Thyroid gland (tissue), 4 donors: ENCODE measurements around the gene SLC5A9.

Source experiments
- POLR2A ChIP-seq, 2 donors: fragments of 450-650 bp; IDR thresholded peaks; one replicate each; pipeline ENCODE4 v1.6.1; 2017; ENCODE audit warnings: antibody characterized with exemption in 2 of 2, mild to moderate bottlenecking in 2 of 2, moderate library complexity in 1 of 2
- TF ChIP-seq, protein P1 (sequence below), 6 experiments: fragments of 200-600 bp in 3 of 6; fragments of 450-650 bp in 3 of 6; sonication (generic) in 3 of 6; IDR thresholded peaks; one replicate each; pipeline ENCODE4 v1.5.1; 2016 to 2019; ENCODE audit warnings: antibody characterized with exemption in 6 of 6, mild to moderate bottlenecking in 2 of 6, inconsistent platforms in 1 of 6, moderate library complexity in 1 of 6

DNA sequence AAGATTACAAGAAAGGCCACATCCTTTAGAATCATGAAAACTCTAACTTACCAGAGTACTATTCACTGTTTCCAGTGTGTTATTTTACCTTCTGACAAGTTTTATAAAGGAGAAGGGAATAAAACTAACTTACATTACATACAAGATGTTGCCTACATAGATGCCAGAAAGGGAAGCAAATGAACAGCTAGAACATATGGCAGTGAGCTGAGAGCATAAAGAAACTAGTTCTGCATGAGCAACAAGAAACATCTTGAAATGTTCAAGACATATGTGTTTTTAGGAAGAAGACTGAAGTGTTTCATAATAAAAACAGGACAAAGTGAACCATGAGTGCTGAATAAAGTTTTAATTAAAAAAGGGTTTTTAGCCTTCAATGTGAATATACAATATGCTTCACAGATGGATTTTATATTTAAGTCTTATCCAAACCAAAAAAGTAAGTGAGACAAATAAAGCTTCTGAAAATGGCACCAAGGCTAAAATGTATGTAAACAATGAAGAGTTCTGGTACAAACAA is 39.4 kb downstream of the SLC5A9 start:
- TF ChIP-seq, protein P1, sequence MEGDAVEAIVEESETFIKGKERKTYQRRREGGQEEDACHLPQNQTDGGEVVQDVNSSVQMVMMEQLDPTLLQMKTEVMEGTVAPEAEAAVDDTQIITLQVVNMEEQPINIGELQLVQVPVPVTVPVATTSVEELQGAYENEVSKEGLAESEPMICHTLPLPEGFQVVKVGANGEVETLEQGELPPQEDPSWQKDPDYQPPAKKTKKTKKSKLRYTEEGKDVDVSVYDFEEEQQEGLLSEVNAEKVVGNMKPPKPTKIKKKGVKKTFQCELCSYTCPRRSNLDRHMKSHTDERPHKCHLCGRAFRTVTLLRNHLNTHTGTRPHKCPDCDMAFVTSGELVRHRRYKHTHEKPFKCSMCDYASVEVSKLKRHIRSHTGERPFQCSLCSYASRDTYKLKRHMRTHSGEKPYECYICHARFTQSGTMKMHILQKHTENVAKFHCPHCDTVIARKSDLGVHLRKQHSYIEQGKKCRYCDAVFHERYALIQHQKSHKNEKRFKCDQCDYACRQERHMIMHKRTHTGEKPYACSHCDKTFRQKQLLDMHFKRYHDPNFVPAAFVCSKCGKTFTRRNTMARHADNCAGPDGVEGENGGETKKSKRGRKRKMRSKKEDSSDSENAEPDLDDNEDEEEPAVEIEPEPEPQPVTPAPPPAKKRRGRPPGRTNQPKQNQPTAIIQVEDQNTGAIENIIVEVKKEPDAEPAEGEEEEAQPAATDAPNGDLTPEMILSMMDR (IDR thresholded peaks at IDR 0.05): no peak
- TF ChIP-seq POLR2A (IDR thresholded peaks at IDR 0.05): no peak
